ENCODE measurements around the gene NDNF.

GRCh38 chr4:121061861-121062260, 10.5 kb downstream of the NDNF start:
- TF ChIP-seq CTCF (conservative IDR thresholded peaks at IDR 0.05; ENCODE audit: low read depth, low read length) (no peak), EZH2 (IDR thresholded peaks at IDR 0.05; ENCODE audit: low read length, unreplicated experiment) (no peak)
